ENCODE data around the gene INHA.

The INHA gene

GRCh38 chr2:219567791-219568361, 4.2 kb upstream of the INHA start:
- Histone ChIP-seq H3K27ac (ENCODE audit: low read length) (no peak overlapping the region), H3K27me3 (replicated peaks; ENCODE audit: insufficient read depth, low read length) (peaks cover 86% of the 10 kb centered on the region), H3K4me1 (ENCODE audit: low read length) (no peaks in the 10 kb centered on the region), H4K20me1 (ENCODE audit: insufficient read depth, low read length) (no peaks in the 10 kb centered on the region), H3K9ac (ENCODE audit: low read length) (no peak overlapping the region), H3K4me2 (ENCODE audit: low read depth, low read length) (no peak overlapping the region), H3K36me3 (replicated peaks; ENCODE audit: insufficient read depth, low read length) (no peaks in the 10 kb centered on the region), H3K9me2 (replicated peaks; ENCODE audit: insufficient read depth, low read length) (no peaks in the 10 kb centered on the region), H3K4me3 (ENCODE audit: low read length) (no peak overlapping the region), H3F3A (ENCODE audit: insufficient read depth, low read length) (no peaks in the 10 kb centered on the region), H3K9me3 (replicated peaks; ENCODE audit: insufficient read depth, low read length) (no peaks in the 10 kb centered on the region), H2AFZ (ENCODE audit: low read length) (no peak overlapping the region), H3K79me2 (ENCODE audit: low read length) (no peaks in the 10 kb centered on the region)
- no peak for TF ChIP-seq CTCF (IDR thresholded peaks at IDR 0.05; ENCODE audit: low read length)
- no peak for TF ChIP-seq EZH2phosphoT487 (IDR thresholded peaks at IDR 0.05; ENCODE audit: low read length)
- TF ChIP-seq EZH2 (optimal IDR thresholded peaks at IDR 0.05; ENCODE audit: low read depth, low read length), result no peak
- no peak for DNase-seq

GRCh38 chr2:219569041-219569440, 3.1 kb upstream of the INHA start:
- Histone ChIP-seq H3K9me2 (replicated peaks; ENCODE audit: insufficient read depth, low read length) (no peaks in the 10 kb centered on the region), H3K4me3 (ENCODE audit: low read length) (no peak overlapping the region), H3K9me3 (replicated peaks; ENCODE audit: insufficient read depth, low read length) (no peaks in the 10 kb centered on the region), H3K36me3 (replicated peaks; ENCODE audit: insufficient read depth, low read length) (no peaks in the 10 kb centered on the region), H3K9ac (ENCODE audit: low read length) (no peak overlapping the region), H4K20me1 (ENCODE audit: insufficient read depth, low read length) (no peaks in the 10 kb centered on the region), H3K27me3 (replicated peaks; ENCODE audit: insufficient read depth, low read length) (peaks cover 82% of the 10 kb centered on the region), H2AFZ (ENCODE audit: low read length) (no peak overlapping the region), H3K27ac (ENCODE audit: low read length) (no peak overlapping the region), H3K4me1 (ENCODE audit: low read length) (no peaks in the 10 kb centered on the region), H3F3A (ENCODE audit: insufficient read depth, low read length) (no peaks in the 10 kb centered on the region), H3K79me2 (ENCODE audit: low read length) (no peaks in the 10 kb centered on the region), H3K4me2 (ENCODE audit: low read depth, low read length) (no peak overlapping the region)
- TF ChIP-seq CTCF (IDR thresholded peaks at IDR 0.05; ENCODE audit: low read length) (no peak), EZH2phosphoT487 (IDR thresholded peaks at IDR 0.05; ENCODE audit: low read length) (no peak), EZH2 (optimal IDR thresholded peaks at IDR 0.05; ENCODE audit: low read depth, low read length) (no peak)
- no peak for DNase-seq

GRCh38 chr2:219569635-219570034, 2.5 kb upstream of the INHA start:
- H2AFZ ChIP-seq (ENCODE audit: low read length), result no peak overlapping the region
- no peak for DNase-seq

More at GRCh38 chr2:219569635-219570034, 2.5 kb upstream of the INHA start:
- no peaks in the 10 kb centered on the region for H3K79me2 ChIP-seq (ENCODE audit: low read length)
- TF ChIP-seq EZH2 (optimal IDR thresholded peaks at IDR 0.05; ENCODE audit: low read depth, low read length) (no peak), EZH2phosphoT487 (IDR thresholded peaks at IDR 0.05; ENCODE audit: low read length) (no peak), CTCF (IDR thresholded peaks at IDR 0.05; ENCODE audit: low read length) (no peak)
- no peak overlapping the region for H3K4me2 ChIP-seq (ENCODE audit: low read depth, low read length)
- no peaks in the 10 kb centered on the region for H3K36me3 ChIP-seq (replicated peaks; ENCODE audit: insufficient read depth, low read length)
- H3K9ac ChIP-seq (ENCODE audit: low read length), result no peak overlapping the region
- H4K20me1 ChIP-seq (ENCODE audit: insufficient read depth, low read length), result no peaks in the 10 kb centered on the region
- H3K27me3 ChIP-seq (replicated peaks; ENCODE audit: insufficient read depth, low read length), result peaks cover 82% of the 10 kb centered on the region
- H3F3A ChIP-seq (ENCODE audit: insufficient read depth, low read length), result no peaks in the 10 kb centered on the region
- H3K9me3 ChIP-seq (replicated peaks; ENCODE audit: insufficient read depth, low read length), result no peaks in the 10 kb centered on the region
- no peaks in the 10 kb centered on the region for H3K4me1 ChIP-seq (ENCODE audit: low read length)
- no peak overlapping the region for H3K27ac ChIP-seq (ENCODE audit: low read length)
- no peak overlapping the region for H3K4me3 ChIP-seq (ENCODE audit: low read length)
- no peaks in the 10 kb centered on the region for H3K9me2 ChIP-seq (replicated peaks; ENCODE audit: insufficient read depth, low read length)
